ENCODE data around the gene LRRC47. TPM values are rescaled to one million over a fixed set of nuclear protein-coding genes. Genes with fewer than 3 reads are reported as not detected.

LRRC47 gene
- polyA plus RNA-seq, 1 donor from 2014 or later: 21.4 TPM

- H3K27me3 Mint-ChIP-seq: no peaks in the 10 kb centered on the region
- H3K4me1 Mint-ChIP-seq: peaks cover 5% of the 10 kb centered on the region in 3 donors
- peak overlapping the region in 2 of 4 donors; percentile 52 to 65 for H3K4me3 Mint-ChIP-seq
- no peak overlapping the region for H3K27ac Mint-ChIP-seq
- H3K9me3 Mint-ChIP-seq: no peaks in the 10 kb centered on the region
- no peaks in the 10 kb centered on the region for H3K36me3 Mint-ChIP-seq
Observed at GRCh38 chr1:3774276-3774945, 21.9 kb downstream of the LRRC47 start.

- Mint-ChIP-seq H3K27ac (no peak overlapping the region), H3K9me3 (no peaks in the 10 kb centered on the region), H3K27me3 (peaks cover 2% of the 10 kb centered on the region), H3K4me3 (peak overlapping the region; percentile 52 to 84 (median 75)), H3K4me1 (peaks cover 5% of the 10 kb centered on the region in 3 donors), H3K36me3 (no peaks in the 10 kb centered on the region)
Observed at GRCh38 chr1:3773572-3774275, 22.6 kb downstream of the LRRC47 start.

- Mint-ChIP-seq H3K36me3 (no peaks in the 10 kb centered on the region), H3K27ac (no peak within 1 kb of the TSS), H3K4me3 (peak within 1 kb of the TSS; percentile 52 to 90 (median 78))
Observed at GRCh38 chr1:3772715-3773571, 23.4 kb downstream of the LRRC47 start, which contains the start of gene SMIM1. SMIM1 (plus strand) TSS chr1:3772749; CDS start chr1:3775374, 2,625 bp downstream.

GRCh38 chr1:3772027-3772714 lies 24.1 kb downstream of the LRRC47 start:
- peak overlapping the region in 3 of 4 donors; percentile 74 to 90 (median 83) for H3K4me3 Mint-ChIP-seq
- peaks cover 4% of the 10 kb centered on the region for H3K27me3 Mint-ChIP-seq
- no peaks in the 10 kb centered on the region for H3K9me3 Mint-ChIP-seq
- peaks cover 5% of the 10 kb centered on the region in 3 donors for H3K4me1 Mint-ChIP-seq
- peaks cover 1% of the 10 kb centered on the region for H3K36me3 Mint-ChIP-seq
- H3K27ac Mint-ChIP-seq: no peak overlapping the region

More at GRCh38 chr1:3772715-3773571, 23.4 kb downstream of the LRRC47 start, which contains the start of gene SMIM1:
- no peaks in the 10 kb centered on the region for H3K9me3 Mint-ChIP-seq
- peaks cover 2% of the 10 kb centered on the region for H3K27me3 Mint-ChIP-seq
- peaks cover 5% of the 10 kb centered on the region in 3 donors for H3K4me1 Mint-ChIP-seq

- no peaks in the 10 kb centered on the region for H3K9me3 Mint-ChIP-seq
- H3K4me1 Mint-ChIP-seq: peaks cover 5% of the 10 kb centered on the region in 3 donors
- H3K27me3 Mint-ChIP-seq: peaks cover 6% of the 10 kb centered on the region
- H3K36me3 Mint-ChIP-seq: peaks cover 1% of the 10 kb centered on the region
- H3K4me3 Mint-ChIP-seq: peak overlapping the region; percentile 71 to 90 (median 80)
- H3K27ac Mint-ChIP-seq: no peak overlapping the region
Observed at GRCh38 chr1:3771108-3772026, 24.9 kb downstream of the LRRC47 start.

- H3K4me3 Mint-ChIP-seq: peak overlapping the region in 1 of 4 donors; percentile 71
- H3K4me1 Mint-ChIP-seq: peaks cover 0 to 3% (median 1%) of the 10 kb centered on the region in 3 donors
- H3K27me3 Mint-ChIP-seq: peaks cover 11% of the 10 kb centered on the region
- H3K9me3 Mint-ChIP-seq: no peaks in the 10 kb centered on the region
- no peak overlapping the region for H3K27ac Mint-ChIP-seq
- H3K36me3 Mint-ChIP-seq: peaks cover 1% of the 10 kb centered on the region
Observed at GRCh38 chr1:3770047-3770765, 26.1 kb downstream of the LRRC47 start.

GRCh38 chr1:3768811-3769390 lies 27.4 kb downstream of the LRRC47 start:
- H3K27me3 Mint-ChIP-seq: peaks cover 11% of the 10 kb centered on the region
- no peaks in the 10 kb centered on the region for H3K9me3 Mint-ChIP-seq
- peaks cover 1% of the 10 kb centered on the region for H3K36me3 Mint-ChIP-seq
- no peak overlapping the region for H3K4me3 Mint-ChIP-seq
- H3K4me1 Mint-ChIP-seq: peaks cover 0 to 3% (median 1%) of the 10 kb centered on the region in 3 donors
- H3K27ac Mint-ChIP-seq: no peak overlapping the region

DNA sequence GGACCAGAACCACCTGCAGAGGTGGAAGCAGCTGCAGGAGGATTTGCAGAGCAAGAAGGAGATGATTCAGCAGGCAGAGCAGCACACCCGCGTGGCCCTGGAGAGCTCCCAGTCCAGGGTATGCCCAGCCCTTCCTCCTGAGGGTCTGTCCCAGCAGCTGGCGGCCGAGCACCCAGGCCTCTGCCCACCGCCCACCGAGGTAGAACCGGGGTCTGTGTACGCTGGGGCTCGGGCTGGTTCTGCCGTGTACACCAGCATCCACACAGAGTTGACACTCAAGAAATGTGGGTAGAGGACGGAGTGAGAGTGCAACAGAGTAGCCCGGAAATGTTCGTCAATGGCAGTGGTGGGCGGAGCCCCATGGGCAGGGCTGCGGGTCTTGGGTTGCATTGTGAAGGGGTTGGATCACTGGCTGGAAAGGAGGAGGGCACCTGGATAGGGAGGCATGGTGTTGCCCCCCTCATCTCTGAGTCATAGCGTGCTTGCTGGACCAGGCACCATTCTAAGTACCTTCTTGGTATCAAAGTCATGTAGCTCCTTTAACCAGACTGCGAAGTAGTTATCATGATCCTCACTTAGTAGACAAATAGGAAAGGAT lies 28.9 kb downstream of the LRRC47 start:
- H3K27ac Mint-ChIP-seq: no peak overlapping the region
- peaks cover 0 to 3% (median 1%) of the 10 kb centered on the region in 3 donors for H3K4me1 Mint-ChIP-seq
- peaks cover 1% of the 10 kb centered on the region for H3K36me3 Mint-ChIP-seq
- H3K27me3 Mint-ChIP-seq: peaks cover 12% of the 10 kb centered on the region
- H3K9me3 Mint-ChIP-seq: no peaks in the 10 kb centered on the region
- H3K4me3 Mint-ChIP-seq: no peak overlapping the region

DNA sequence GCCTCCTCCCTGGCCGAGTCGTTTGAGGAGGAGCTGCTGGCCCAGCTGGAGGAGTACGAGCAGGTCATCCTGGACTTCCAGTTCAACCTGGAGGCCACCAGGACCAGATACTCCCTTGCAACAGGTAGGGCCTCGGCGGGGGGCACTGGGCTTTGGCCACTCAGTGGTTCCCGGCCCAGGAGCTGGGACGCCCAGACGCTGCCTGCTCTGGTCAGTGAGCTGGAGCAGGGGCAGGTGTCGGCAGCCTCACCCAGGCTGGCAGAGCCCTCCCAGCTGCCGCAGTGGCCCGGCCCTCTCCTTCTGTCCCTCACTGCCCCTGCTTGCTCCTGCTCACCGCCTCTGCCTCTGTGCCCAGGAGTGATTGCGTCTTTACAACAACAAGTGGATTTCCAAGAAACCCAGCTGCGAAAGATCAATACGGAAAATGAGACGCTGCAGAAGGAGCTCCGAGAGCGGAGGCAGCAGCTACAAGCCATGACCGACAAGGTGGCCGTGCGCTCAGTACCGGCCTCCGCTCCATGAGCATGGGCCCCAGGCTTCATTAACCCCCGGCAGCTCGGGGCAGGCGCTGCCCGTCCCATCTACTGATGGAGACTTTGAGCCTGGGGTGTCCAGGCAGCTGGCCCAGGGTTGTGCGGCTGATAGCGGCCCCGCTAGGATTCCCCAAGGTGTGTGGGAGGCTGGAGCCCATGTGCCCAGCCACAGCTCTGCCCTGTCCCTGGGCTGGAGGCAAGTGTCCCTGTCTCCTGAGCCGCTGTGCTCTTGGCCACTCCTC lies 32.8 kb downstream of the LRRC47 start:
- peaks cover 23% of the 10 kb centered on the region for H3K27me3 Mint-ChIP-seq

GRCh38 chr1:3762873-3763228 lies 33.4 kb downstream of the LRRC47 start:
- peaks cover 1% of the 10 kb centered on the region for H3K36me3 Mint-ChIP-seq
- peaks cover 0 to 7% (median 7%) of the 10 kb centered on the region in 3 donors for H3K9me3 Mint-ChIP-seq
- H3K27ac Mint-ChIP-seq: no peak overlapping the region
- no peaks in the 10 kb centered on the region for H3K4me1 Mint-ChIP-seq
- no peak overlapping the region for H3K4me3 Mint-ChIP-seq
- peaks cover 24% of the 10 kb centered on the region for H3K27me3 Mint-ChIP-seq

More for the DNA sequence above, 32.8 kb downstream of the LRRC47 start:
- no peak overlapping the region for H3K4me3 Mint-ChIP-seq
- H3K36me3 Mint-ChIP-seq: peaks cover 1% of the 10 kb centered on the region
- no peak overlapping the region for H3K27ac Mint-ChIP-seq
- no peaks in the 10 kb centered on the region for H3K4me1 Mint-ChIP-seq
- H3K9me3 Mint-ChIP-seq: peaks cover 0 to 7% (median 7%) of the 10 kb centered on the region in 3 donors

GRCh38 chr1:3762151-3762872 lies 34.0 kb downstream of the LRRC47 start:
- Mint-ChIP-seq H3K27me3 (peaks cover 21% of the 10 kb centered on the region), H3K36me3 (no peaks in the 10 kb centered on the region), H3K4me3 (no peak overlapping the region), H3K4me1 (no peaks in the 10 kb centered on the region), H3K27ac (no peak overlapping the region), H3K9me3 (peaks cover 0 to 7% (median 7%) of the 10 kb centered on the region in 3 donors)
